Gastroesophageal sphincter (tissue), 4 donors: Measurements from ENCODE around the gene FCF1. TPM values are rescaled to one million over a fixed set of nuclear protein-coding genes. Genes with fewer than 3 reads are reported as not detected.

Experiments
- ATAC-seq: fragments of 150-250 bp; one replicate; pipeline ENCODE4 v1.9.1; 2016; ENCODE audit warnings: mild to moderate bottlenecking, moderate library complexity
- H3K27ac ChIP-seq, 4 donors: fragments of 200-600 bp; sonication (generic) in 3 of 4; 1 replicate in 3 of 4; 2 replicates in 1 of 4; pipeline ENCODE4 v1.5.1; 2016 to 2019
- H3K27me3 ChIP-seq: fragments of 200-600 bp; sonication (generic); one replicate; pipeline ENCODE4 v1.5.1; 2019
- H3K36me3 ChIP-seq, 2 donors: fragments of 200-600 bp; sonication (generic); one replicate each; pipeline ENCODE4 v1.5.1; 2019; ENCODE audit warnings: control low read depth in 1 of 2
- H3K4me1 ChIP-seq, 3 donors: fragments of 200-600 bp; sonication (generic); 1 replicate in 2 of 3; 2 replicates in 1 of 3; pipeline ENCODE4 v1.5.1; 2016 to 2019; ENCODE audit warnings: control low read depth in 2 of 3
- H3K4me3 ChIP-seq, 2 donors: fragments of 200-600 bp; sonication (generic); one replicate each; pipeline ENCODE4 v1.5.1; 2019; ENCODE audit warnings: mild to moderate bottlenecking in 1 of 2, moderate library complexity in 1 of 2
- H3K9me3 ChIP-seq, 3 donors: fragments of 200-600 bp; sonication (generic); one replicate each; pipeline ENCODE4 v1.5.1; 2017 to 2019; ENCODE audit warnings: control low read depth in 2 of 3
- EP300 ChIP-seq: sonication (generic); formaldehyde crosslinking; IDR thresholded peaks from one replicate; pipeline ENCODE4 v1.6.1; 2017; ENCODE audit warnings: antibody characterized with exemption, mild to moderate bottlenecking
- POLR2A ChIP-seq, 2 donors: fragments of 450-650 bp; IDR thresholded peaks; one replicate each; pipeline ENCODE4 v1.6.1; 2017; ENCODE audit warnings: antibody characterized with exemption in 2 of 2, mild to moderate bottlenecking in 2 of 2, moderate library complexity in 1 of 2
- POLR2AphosphoS5 ChIP-seq: sonication (generic); formaldehyde crosslinking; IDR thresholded peaks from one replicate; pipeline ENCODE4 v1.6.1; 2017; ENCODE audit warnings: antibody characterized with exemption
- WGBS, 2 donors: methylation state at CpG; one replicate each; pipeline ENCODE4 v1.1.5; 2018; ENCODE audit warnings: low coverage in 1 of 2; 5-methylcytosine and 5-hydroxymethylcytosine counted together
- total RNA-seq, 4 donors: library from RNA; depleted of rRNA; stranded (reverse); fragments of >200 nt; gene quantifications; one replicate each; pipeline ENCODE4 v1.1.0, GENCODE V29; 2016
- TF ChIP-seq, protein P1 (sequence below), 4 experiments: fragments of 200-600 bp in 2 of 4; fragments of 450-650 bp in 2 of 4; sonication (generic) in 1 of 4; IDR thresholded peaks; one replicate each; pipeline ENCODE4 v1.5.1; 2017 to 2019; ENCODE audit warnings: antibody characterized with exemption in 4 of 4, mild to moderate bottlenecking in 2 of 4, moderate library complexity in 2 of 4

Gene FCF1
- total RNA-seq, 4 donors from 2014 or later, result 26.1 to 42.3 (median 31.6) TPM

DNA sequence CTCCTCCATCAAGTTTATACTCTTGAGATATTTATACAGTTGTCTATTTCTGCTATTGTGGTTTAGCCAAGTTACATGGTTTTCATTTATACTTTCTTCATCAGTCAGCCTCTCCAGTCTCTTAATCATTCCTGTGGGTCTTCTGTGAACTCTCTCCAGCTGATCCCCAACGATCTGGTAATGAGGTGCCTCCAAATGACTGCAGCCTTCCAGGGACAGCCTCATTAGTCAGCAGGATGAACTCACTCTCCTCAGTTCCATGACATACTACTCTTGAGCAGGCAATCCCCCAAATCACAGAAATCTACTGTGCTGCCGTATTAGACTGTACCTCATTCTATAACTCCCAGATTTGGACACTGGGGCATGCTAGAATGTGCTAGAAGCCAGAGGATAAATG, 15.4 kb upstream of the FCF1 start:
- Histone ChIP-seq H3K36me3 (peaks cover 0 to 5% of the 10 kb centered on the region in 2 donors), H3K9me3 (no peaks in the 10 kb centered on the region), H3K4me3 (no peak overlapping the region), H3K4me1 (peaks cover 0 to 5% (median 0%) of the 10 kb centered on the region in 3 donors), H3K27me3 (no peaks in the 10 kb centered on the region), H3K27ac (no peak overlapping the region)
- ATAC-seq, result no peak
- TF ChIP-seq EP300 (no peak), POLR2AphosphoS5 (no peak), POLR2A (IDR thresholded peaks at IDR 0.05) (no peak)
- TF ChIP-seq, protein P1, sequence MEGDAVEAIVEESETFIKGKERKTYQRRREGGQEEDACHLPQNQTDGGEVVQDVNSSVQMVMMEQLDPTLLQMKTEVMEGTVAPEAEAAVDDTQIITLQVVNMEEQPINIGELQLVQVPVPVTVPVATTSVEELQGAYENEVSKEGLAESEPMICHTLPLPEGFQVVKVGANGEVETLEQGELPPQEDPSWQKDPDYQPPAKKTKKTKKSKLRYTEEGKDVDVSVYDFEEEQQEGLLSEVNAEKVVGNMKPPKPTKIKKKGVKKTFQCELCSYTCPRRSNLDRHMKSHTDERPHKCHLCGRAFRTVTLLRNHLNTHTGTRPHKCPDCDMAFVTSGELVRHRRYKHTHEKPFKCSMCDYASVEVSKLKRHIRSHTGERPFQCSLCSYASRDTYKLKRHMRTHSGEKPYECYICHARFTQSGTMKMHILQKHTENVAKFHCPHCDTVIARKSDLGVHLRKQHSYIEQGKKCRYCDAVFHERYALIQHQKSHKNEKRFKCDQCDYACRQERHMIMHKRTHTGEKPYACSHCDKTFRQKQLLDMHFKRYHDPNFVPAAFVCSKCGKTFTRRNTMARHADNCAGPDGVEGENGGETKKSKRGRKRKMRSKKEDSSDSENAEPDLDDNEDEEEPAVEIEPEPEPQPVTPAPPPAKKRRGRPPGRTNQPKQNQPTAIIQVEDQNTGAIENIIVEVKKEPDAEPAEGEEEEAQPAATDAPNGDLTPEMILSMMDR (IDR thresholded peaks at IDR 0.05), result no peak
- WGBS, 2 donors, result 33 to 54% methylated on average over 1 to 2 of the region's 2 CpGs

DNA sequence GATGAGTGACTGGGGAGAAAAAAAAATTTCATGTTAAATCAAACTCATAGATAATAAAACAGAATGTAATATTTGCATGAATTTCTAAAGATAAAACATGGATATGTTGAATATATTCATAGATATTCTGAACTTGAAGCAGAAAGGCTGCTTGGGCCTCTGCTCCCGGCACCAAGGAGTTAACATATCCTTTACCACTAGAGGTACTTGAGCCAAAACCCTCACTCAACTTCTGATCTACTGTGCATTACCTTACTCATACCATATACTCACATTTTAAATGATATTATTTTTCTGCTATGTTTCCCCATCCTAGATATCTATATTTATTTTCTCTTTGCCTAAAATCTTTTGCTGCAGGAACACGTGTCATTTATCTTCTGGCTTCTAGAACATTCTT, 15.0 kb upstream of the FCF1 start:
- no peak overlapping the region for H3K4me3 ChIP-seq
- TF ChIP-seq POLR2A (IDR thresholded peaks at IDR 0.05) (no peak), POLR2AphosphoS5 (no peak), EP300 (no peak)
- TF ChIP-seq, protein P1 (IDR thresholded peaks at IDR 0.05), result no peak
- ATAC-seq, result no peak
- H3K9me3 ChIP-seq, result no peaks in the 10 kb centered on the region
- peaks cover 0 to under 1% (median 0%) of the 10 kb centered on the region in 3 donors for H3K4me1 ChIP-seq
- H3K27me3 ChIP-seq, result no peaks in the 10 kb centered on the region
- 86 to 94% methylated on average over 2 of the region's 2 CpGs for WGBS, 2 donors
- H3K36me3 ChIP-seq, result peaks cover 0 to 5% of the 10 kb centered on the region in 2 donors
- H3K27ac ChIP-seq, result no peak overlapping the region

- Histone ChIP-seq H3K36me3 (peaks cover 0 to 5% of the 10 kb centered on the region in 2 donors), H3K27me3 (no peaks in the 10 kb centered on the region), H3K9me3 (no peaks in the 10 kb centered on the region), H3K27ac (no peak overlapping the region), H3K4me1 (no peaks in the 10 kb centered on the region), H3K4me3 (no peak overlapping the region)
- 87 to 98% methylated on average over 2 to 3 of the region's 4 CpGs for WGBS, 2 donors
- ATAC-seq, result no peak
- TF ChIP-seq EP300, result no peak
- TF ChIP-seq, protein P1 (IDR thresholded peaks at IDR 0.05), result no peak
- TF ChIP-seq POLR2A (IDR thresholded peaks at IDR 0.05), result no peak
- no peak for TF ChIP-seq POLR2AphosphoS5
Measured at GRCh38 chr14:74698465-74698864, 14.5 kb upstream of the FCF1 start.

DNA sequence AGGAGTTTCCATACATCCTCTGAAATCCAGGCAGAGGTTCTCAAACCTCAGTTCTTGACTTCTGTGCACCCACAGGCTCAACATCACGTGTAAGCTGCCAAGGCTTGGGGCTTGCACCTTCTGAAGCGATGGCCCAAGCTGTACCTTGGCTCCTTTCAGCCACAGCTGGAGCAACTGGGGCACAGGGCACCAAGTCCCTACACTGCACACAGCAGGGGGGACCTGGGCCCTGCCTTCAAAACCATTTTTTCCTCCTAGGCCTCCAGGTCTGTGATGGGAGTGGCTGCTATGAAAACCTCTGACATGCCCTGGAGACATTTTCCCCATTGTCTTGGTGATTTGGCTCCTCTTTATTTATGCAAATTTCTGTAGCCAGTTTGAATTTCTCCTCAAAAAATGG, 10.7 kb upstream of the FCF1 start:
- H3K27ac ChIP-seq, result no peak overlapping the region
- ATAC-seq, result no peak
- WGBS, 2 donors, result no CpG with 5 or more reads among the region's 2 CpGs
- peaks cover 0 to 3% of the 10 kb centered on the region in 2 donors for H3K36me3 ChIP-seq
- no peak overlapping the region for H3K4me3 ChIP-seq
- no peaks in the 10 kb centered on the region for H3K4me1 ChIP-seq
- no peaks in the 10 kb centered on the region for H3K9me3 ChIP-seq
- TF ChIP-seq POLR2A (IDR thresholded peaks at IDR 0.05) (no peak), POLR2AphosphoS5 (no peak), EP300 (no peak)
- TF ChIP-seq, protein P1 (IDR thresholded peaks at IDR 0.05), result no peak
- no peaks in the 10 kb centered on the region for H3K27me3 ChIP-seq

DNA sequence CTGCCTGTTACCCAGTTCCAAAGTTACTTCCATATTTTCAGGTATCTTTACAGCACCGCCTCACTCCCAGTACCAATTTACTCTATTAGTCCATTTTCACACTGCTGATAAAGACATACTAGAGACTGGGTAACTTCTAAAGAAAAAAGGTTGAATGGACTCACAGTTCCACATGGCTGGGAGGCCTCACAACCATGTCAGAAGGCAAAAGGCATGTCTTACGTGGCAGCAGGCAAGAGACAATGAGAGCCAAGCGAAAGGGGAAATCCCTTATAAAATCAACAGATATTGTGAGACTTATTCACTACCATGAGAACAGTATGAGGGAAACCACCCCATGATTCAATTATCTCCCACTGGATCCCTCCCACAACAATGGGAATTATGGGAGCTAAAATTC, 9.9 kb upstream of the FCF1 start:
- no peak for ATAC-seq
- H3K27me3 ChIP-seq, result no peaks in the 10 kb centered on the region
- H3K27ac ChIP-seq, result no peak overlapping the region
- no peaks in the 10 kb centered on the region for H3K36me3 ChIP-seq
- H3K9me3 ChIP-seq, result no peaks in the 10 kb centered on the region
- WGBS, 2 donors, result 90 to 94% methylated on average over 2 to 3 of the region's 3 CpGs
- no peaks in the 10 kb centered on the region for H3K4me1 ChIP-seq
- H3K4me3 ChIP-seq, result no peak overlapping the region
- no peak for TF ChIP-seq POLR2A (IDR thresholded peaks at IDR 0.05)
